HG03565 (cell line): ENCODE results near the gene TRPM4.
A peak's percentile ranks its signal among the peaks of the same experiment; 100 is the strongest.
"Not testable (repeated sequence)": the region's sequence is repeated elsewhere in the genome, so short reads cannot be mapped to it uniquely, and the experiment has no call there.

Source experiments
- ATAC-seq: cut with Tn5 transposase; IDR thresholded peaks from one replicate; pipeline ENCODE4 v1.9.1; 2021; ENCODE audit warnings: mild to moderate bottlenecking, moderate library complexity; ENCODE audit not compliant: unreplicated experiment

The TRPM4 gene

GRCh38 chr19:49157445-49158224, at the start of gene TRPM4:
TSS of gene TRPM4 (plus strand) at chr19:49157792. CDS start at chr19:49157867, 75 bp downstream.
- ATAC-seq: no peak

GRCh38 chr19:49109051-49109450, 48.5 kb upstream of the TRPM4 start:
- ATAC-seq: no peak

GRCh38 chr19:49109569-49110233, 47.9 kb upstream of the TRPM4 start:
- no peak for ATAC-seq

- no peak for ATAC-seq
These were observed 47.0 kb upstream of the TRPM4 start for GRCh38 chr19:49110567-49110966.

- no peak for ATAC-seq
These were observed 46.2 kb upstream of the TRPM4 start for GRCh38 chr19:49111218-49111998.

- ATAC-seq: peak; percentile 34
These were observed 43.6 kb upstream of the TRPM4 start, which contains the start of gene LIN7B for GRCh38 chr19:49113762-49114629. TSS of gene LIN7B (plus strand) at chr19:49114370. CDS start at chr19:49114405, 35 bp downstream.

- ATAC-seq: no peak
These were observed 42.8 kb upstream of the TRPM4 start for GRCh38 chr19:49114630-49115363.

- ATAC-seq: no peak
These were observed 41.0 kb upstream of the TRPM4 start for GRCh38 chr19:49116544-49116943.

GRCh38 chr19:49117677-49118564, 39.7 kb upstream of the TRPM4 start:
- no peak for ATAC-seq

GRCh38 chr19:49118565-49119410, 38.8 kb upstream of the TRPM4 start, which contains the start of gene C19orf73:
TSS of gene C19orf73 (minus strand) at chr19:49119143. CDS start at chr19:49119022, 121 bp downstream.
- ATAC-seq: peak; percentile 64

GRCh38 chr19:49119411-49120324, 37.9 kb upstream of the TRPM4 start, which contains the start of gene PPFIA3:
TSS of gene PPFIA3 (plus strand) at chr19:49119544. CDS start at chr19:49127874, 8,330 bp downstream.
- ATAC-seq: no peak

- no peak for ATAC-seq
These were observed 37.3 kb upstream of the TRPM4 start for GRCh38 chr19:49120325-49120683.

- ATAC-seq: no peak
These were observed 36.7 kb upstream of the TRPM4 start for GRCh38 chr19:49120868-49121267.

- ATAC-seq: not testable (repeated sequence)
These were observed 35.8 kb upstream of the TRPM4 start for GRCh38 chr19:49121841-49122240.

GRCh38 chr19:49123285-49123684, 34.3 kb upstream of the TRPM4 start:
- ATAC-seq: not testable (repeated sequence)

GRCh38 chr19:49125025-49125731, 32.4 kb upstream of the TRPM4 start:
- ATAC-seq: no peak
